Endothelial cell of umbilical vein (primary cell): ENCODE data around the gene USP47.

Source experiments
- POLR2AphosphoS5 ChIP-seq: IDR thresholded peaks from 2 replicates; pipeline ENCODE4 v1.6.1; 2012; ENCODE audit warnings: low read depth, mild to moderate bottlenecking, control low read depth, low read length, moderate library complexity; ENCODE audit not compliant: insufficient read depth
- TF ChIP-seq, protein P1 (sequence below), 2 donors: IDR thresholded peaks; 1 replicate in 1 of 2; 2 replicates in 1 of 2; pipeline ENCODE4 v1.5.1; 2011; ENCODE audit warnings: low read length in 2 of 2, mild to moderate bottlenecking in 2 of 2, moderate library complexity in 2 of 2, control low read depth in 1 of 2, inconsistent platforms in 1 of 2, low read depth in 1 of 2; ENCODE audit not compliant: insufficient read depth in 1 of 2; ENCODE audit errors: extremely low read depth in 1 of 2

DNA sequence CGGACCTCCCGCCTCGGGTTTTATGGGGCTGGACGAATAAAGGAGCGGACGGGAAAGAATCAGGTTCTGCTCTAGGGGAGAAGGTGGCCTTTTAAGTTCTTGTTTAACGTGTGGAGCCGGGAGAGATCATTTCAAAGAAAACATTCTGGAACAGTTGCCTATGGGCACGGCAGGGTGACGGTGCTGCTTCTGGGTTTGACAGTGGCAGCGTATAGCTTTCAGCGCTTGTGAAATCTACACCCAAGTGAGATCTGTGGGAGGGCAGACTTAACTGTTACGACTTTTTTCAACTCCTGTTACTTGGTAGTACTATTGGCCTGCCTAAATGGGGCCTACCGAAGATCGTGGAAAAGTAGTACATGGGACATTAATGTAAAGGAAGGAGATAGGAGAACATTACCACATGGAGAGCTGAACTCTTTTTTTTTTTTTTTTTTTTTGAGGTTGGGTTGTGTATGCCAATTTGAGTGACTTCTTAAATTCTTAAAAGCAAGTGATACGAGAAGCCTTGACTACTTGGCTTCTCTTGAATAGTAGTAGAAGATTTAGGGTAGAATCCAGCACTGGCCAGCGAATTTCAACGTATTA, 743 bp downstream of the USP47 start:
- no peak for TF ChIP-seq POLR2AphosphoS5
- TF ChIP-seq, protein P1, sequence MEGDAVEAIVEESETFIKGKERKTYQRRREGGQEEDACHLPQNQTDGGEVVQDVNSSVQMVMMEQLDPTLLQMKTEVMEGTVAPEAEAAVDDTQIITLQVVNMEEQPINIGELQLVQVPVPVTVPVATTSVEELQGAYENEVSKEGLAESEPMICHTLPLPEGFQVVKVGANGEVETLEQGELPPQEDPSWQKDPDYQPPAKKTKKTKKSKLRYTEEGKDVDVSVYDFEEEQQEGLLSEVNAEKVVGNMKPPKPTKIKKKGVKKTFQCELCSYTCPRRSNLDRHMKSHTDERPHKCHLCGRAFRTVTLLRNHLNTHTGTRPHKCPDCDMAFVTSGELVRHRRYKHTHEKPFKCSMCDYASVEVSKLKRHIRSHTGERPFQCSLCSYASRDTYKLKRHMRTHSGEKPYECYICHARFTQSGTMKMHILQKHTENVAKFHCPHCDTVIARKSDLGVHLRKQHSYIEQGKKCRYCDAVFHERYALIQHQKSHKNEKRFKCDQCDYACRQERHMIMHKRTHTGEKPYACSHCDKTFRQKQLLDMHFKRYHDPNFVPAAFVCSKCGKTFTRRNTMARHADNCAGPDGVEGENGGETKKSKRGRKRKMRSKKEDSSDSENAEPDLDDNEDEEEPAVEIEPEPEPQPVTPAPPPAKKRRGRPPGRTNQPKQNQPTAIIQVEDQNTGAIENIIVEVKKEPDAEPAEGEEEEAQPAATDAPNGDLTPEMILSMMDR (IDR thresholded peaks at IDR 0.05; ENCODE audit: extremely low read depth in 1 of 2, insufficient read depth in 1 of 2, low read depth in 1 of 2, low read length in 2 of 2): no peak
